Right forelimb (tissue), 1 donor: ENCODE measurements around the gene FLAD1.

Experiments
- DNase-seq: peaks from one replicate; pipeline ENCODE4 v3.0.0-alpha.2; 2018

The FLAD1 gene

DNA sequence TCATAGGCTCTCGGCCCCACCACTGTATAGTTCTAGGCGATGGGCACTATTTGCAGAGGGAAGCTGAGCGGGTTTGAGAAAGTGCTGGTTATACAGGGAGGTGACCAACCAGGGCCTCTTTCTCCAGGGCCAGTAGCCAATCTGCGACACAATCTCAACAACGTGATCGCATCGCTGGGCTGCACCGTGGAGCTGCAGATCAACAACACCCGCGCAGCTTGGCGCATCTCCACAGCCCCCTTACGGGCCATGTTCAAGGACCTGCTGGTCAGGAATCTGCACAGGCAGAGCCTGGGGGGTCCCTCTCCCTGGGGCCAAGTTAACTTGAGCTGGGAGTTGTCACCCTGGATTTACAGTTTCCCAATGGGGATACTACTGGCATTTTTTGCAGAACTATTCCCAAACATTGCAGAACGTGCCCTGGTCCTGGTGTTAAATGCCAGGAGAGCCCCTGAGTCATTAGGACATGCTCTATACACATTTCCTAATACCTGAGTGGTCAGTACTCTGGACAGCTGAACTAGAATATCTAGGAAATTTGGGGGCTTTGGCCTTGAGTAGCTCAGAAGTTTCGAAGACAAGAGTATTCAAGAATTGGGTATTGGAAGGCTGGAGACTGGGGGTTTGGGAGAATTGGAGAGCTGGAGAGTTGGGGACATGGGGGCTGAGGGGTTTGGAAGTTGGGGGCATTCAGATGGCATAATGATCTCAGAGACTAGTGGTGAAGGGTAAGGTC, 57.4 kb downstream of the FLAD1 start:
- no peak for DNase-seq
